GM19238 (cell line): ENCODE measurements around the gene MAPK8IP1.
"Not testable (repeated sequence)": the region's sequence is repeated elsewhere in the genome, so short reads cannot be mapped to it uniquely, and the experiment has no call there.

Experiments
- DNase-seq: peaks from one replicate; pipeline ENCODE4 v3.0.0; 2011; ENCODE audit warnings: low spot score; ENCODE audit not compliant: insufficient read length

Gene MAPK8IP1

DNA sequence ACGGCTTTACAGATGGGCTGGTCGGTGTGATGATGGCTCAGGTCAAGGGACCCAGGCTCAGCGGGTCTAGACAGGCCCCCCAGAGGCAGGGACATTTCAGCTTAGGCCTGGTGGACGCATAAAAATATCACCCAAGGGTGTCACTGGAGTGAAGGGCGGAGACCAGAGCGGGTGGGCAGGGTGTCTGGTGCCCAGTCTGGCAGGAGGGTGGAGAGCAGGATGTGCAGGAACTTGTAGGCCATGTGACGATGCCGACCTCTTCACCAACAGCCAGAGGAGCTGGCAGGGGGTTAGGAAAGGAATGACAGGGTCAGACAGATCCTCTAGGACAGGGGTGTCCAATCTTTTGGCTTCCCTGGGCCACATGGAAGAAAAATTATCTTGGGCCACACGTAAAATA, 4.5 kb downstream of the MAPK8IP1 start:
- no peak for DNase-seq

DNA sequence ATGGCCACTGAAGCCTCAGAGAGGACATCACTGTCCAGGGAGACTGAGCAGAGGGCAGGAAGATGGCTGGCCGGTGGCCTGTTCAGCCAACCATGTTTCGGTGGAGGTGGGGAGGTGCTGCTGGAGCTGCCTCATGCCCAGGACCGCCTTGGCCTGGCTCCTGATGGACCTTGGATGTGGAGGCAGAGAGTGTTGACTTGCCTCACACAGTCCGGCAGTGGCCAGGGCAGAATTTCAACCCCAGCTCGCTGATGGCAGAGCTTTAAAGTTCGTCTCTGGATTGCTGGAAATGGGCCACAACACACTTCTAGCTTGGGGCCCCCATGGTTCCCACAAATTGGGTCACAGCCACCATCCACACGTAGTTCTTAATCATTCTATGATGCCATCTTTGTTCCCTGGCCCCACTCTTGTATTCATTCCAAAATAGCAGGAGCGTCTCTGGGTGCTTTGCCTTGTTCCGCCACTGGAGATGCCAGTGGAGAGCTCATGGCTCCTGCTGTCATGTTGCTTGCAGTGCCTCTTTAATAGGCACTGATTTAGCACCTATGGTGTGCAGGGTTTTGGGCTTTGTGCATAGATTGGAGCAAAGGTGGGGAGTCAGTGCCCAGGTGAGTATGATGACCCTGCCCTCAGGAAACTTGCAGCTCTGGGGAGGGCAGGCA, 5.6 kb downstream of the MAPK8IP1 start:
- DNase-seq = no peak

DNA sequence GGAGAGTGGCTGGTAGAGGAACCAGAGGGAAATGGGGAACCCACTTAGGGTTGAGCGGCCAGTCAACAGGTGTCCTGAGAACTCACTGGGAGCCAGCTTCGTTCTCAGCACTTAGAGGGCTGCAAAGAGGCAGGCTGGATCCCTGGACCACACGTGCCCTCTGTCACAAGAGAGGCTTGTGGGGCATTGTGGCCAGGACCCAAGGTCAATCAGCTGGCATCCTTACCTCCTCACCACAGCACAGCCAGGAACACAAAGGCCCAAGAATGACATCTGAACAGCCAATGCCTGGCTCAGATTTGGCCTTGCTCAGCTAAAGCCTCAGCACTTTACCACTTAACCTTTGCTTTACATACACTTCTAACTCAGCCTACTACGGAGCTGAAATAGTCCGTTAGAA, 7.4 kb downstream of the MAPK8IP1 start:
- no peak for DNase-seq

DNA sequence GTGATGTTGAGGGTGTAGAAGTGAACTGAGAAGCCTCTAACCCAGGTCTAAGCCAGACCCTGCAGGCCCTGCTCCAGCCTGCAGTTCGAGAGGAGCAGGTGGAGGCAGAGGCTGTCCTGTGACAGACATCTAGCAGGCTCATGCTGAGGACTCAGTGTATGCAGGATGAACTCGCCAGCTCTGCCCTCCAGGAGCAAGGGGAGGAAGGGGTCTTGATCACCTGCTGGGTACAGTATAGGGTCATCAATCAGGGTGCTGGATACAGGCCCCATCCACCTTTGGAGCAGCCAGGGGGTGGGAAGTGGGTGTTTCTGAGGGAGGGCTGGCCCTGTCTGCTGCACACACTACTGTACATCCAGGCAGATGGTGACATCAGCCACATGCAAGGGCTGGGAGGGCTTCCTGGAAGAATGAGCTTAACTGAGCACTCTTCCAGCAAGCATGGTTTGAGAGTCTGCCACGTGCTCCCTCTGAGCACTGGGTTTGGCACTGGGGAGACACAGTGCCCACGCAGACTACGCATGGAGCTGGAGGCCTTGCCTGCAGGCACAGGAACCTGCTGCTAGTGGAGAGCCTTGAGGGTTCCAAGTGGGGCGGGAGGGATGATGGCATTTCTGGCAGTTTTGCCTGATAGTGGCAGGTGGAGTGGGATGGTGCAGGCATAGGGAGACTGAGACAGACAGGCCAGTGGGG, 9.2 kb downstream of the MAPK8IP1 start:
- no peak for DNase-seq

DNA sequence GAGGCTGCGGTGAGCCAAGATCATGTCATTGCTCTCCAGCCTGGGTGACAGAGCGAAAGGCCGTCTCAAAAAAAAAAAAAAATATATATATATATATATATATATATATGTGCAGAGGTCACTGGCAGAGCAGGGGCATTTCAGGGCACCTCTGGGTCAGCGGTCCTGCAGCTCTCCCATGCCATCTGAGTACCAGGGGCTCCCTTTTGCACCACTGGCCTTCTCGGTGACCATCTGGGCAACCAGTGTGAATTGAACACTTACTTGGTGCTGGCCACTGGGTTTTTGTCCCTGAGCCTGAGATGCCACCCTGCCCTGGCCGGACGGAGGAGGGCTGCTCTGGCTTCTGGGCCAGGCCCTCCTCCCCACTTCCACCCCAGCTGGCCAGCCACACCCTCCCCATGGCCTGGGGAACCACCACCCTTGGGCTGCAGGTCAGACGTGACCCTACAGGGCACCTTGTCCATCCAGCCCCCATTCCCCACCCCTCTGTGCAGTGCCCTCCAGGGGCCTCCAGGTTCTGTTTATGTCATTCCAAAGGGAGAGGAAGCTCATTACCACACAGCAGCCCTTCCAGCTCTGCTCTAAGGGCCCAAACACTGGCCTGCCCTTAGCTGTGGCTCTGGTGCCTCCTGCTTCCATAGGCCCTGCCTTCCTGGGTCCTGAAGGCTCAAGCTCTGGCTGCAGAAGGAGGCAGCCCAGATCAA, 10.3 kb downstream of the MAPK8IP1 start:
- DNase-seq = no peak

DNA sequence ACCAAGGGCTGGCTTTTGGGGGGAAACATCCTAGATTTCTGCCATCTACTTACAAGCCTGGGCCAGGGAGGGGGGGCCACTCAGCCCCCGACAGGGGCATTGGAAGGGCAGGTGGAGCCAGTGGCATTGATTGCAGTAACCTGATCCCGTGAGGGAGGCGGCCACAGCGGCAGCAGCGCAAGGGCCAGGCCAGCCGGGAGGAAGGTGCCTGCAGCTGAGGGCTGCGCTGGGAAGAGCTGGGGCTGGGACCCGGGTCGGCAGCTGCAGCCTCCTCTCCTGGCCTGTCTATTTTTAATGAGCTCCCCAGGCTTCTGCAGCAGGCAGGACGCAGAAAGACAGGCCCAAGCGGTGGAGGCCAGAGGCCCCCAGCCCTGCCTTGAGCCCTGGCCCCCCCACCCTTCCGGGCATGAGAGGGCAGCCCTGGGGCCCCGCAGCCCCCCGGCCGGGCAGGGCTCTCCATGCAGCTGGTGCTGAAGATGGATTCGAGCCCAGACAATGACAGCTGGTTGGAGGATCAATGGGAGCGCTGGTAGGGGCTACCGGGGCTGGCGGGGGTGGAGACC, 11.1 kb downstream of the MAPK8IP1 start:
- DNase-seq = no peak

DNA sequence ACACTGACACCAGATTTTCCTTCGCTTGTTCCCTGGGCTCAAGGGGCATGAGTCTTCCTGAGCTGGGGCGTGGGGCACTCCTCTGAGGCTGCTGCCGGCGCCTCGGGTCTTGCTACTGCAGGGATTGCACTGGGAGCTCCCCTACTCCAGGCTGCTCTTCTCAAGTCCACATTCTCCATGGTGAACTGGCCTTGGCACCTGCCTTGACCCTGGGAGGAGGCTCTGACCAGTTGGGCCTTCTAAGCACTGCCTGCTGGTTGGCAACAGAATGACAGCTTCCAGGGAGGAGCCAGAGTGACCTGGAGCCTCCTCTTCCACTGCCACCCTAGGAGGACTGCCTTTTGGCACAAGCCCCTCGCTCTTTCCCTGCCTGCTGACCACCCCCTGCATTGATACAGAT, 12.1 kb downstream of the MAPK8IP1 start:
- no peak for DNase-seq

DNA sequence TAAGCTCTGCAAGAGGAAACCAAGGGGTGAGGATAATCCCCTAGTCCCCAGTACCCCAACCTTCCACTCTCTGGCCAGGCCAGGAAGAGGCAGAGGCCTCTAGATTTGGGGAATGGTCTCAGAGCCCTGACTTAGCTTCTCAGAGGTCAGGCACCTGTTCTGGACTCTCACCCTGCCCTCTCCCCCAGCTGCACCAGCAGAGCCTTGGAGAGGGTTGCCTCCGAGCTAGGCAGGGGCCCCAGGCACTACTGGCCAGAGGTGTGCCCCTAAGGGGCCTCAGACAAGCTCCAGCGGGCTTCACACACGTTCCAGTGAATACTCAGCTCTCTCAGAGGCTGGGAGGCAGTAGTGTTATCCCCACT, 13.6 kb downstream of the MAPK8IP1 start:
- DNase-seq = no peak

DNA sequence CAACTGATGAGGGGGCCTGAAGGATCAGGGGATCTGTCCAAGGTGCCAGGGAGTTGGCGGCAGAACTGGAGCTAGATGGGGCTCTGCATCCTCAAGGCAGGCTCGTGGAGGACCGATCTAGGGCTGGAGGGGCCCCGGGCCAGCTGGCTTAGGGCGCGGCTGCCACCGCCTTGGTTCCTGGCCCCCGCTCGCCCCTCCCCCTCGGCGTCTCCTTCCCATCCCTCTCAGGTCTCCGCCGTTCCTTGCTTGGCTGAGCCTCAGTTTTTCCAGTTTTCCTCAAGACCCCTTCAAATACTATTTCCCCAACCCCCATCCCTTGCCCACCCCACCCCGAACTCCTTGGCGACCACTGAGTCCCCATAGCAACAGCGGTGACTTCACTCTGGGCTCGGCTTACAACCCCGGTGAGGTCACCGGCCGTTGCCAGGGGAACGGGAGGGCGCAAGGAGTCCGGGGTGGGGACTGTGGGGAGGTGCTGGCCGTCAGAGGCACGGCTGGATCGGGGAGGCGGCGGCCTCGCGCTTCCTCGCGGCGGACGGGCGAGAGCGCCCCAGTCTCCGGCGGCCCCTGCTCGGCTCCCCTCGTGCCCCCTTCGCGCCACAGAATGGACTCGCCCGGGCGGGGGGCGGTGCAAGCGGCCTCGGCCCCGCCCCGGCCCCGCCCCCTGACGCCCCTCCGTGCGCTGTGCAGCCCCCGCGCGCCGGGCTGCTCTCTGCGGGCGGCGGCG, 14.2 kb downstream of the MAPK8IP1 start:
- DNase-seq = peak; percentile 74

DNA sequence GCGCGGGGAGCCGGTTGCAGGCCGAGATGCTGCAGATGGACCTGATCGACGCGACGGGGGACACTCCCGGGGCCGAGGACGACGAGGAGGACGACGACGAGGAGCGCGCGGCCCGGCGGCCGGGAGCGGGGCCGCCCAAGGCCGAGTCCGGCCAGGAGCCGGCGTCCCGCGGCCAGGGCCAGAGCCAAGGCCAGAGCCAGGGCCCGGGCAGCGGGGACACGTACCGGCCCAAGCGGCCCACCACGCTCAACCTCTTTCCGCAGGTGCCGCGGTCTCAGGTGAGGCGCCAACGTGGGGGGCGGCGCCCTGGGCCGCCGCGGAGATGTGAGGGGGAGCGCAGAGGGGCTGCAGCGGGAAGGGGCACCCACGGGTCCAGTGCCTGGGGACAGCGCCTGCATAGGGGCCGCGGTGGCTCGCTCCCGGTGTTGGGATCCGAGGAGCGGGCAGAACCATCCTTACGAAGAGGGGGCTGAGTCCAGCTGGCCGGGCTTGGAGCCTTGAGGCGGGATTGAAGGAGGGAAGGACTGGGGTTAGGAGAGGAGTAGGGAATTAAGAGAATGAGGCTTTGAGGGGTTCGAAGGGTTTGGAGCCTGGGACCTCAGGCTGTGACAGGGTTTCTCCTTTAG, 14.8 kb downstream of the MAPK8IP1 start:
- DNase-seq = not testable (repeated sequence)

DNA sequence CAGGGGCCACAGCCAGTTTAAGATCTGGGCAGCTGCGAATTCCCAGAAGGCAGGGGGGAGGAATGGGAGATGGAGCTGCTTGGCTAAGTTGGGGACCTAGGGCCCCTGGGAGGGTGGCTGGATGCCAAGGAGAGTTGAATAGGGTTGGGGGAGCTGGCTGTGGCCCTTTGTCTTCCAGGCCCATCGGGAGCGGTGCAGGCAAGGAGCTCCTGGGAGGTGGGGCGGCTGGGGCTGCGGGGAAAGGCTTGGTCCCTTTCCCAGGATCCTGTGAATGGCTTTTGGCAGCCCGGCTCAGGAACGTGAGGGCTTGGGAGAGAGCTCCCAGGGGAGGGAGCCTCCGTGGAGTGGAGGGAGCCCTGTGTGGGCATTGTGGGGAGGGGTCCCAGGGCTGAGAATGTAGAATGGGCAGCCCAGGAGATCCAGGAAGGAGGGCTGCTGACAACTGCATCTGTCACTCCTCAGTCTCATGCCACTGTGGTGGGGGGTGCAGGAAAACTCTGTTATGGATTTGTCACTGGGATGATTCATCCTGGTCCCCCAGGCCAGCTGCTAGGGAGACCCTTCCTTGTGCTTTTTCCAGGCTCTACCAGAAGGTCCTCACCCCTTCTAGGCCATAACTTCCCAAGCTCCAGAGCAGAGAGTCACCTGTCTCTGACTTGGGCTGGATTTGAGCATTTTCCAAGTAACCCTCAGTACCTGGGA, 15.6 kb downstream of the MAPK8IP1 start:
- no peak for DNase-seq

DNA sequence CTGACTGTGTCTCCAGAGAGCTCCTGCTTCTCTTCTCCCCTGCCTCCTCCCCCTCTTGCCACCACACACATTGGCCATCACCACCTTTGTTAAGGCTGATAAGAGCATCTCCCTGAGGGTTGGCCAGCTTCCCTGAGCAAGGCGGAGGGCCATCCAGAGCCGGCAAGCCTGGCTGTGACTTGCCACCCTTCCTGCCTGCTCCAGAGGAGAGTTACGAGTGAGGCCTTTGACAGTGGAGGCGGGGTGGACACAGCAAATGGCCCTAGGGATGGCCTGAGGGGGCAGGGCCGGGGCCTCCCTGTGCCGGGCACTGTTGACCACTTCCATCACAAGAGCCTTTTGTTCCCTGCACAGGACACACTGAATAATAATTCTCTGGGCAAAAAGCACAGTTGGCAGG, 16.2 kb downstream of the MAPK8IP1 start:
- DNase-seq = no peak

DNA sequence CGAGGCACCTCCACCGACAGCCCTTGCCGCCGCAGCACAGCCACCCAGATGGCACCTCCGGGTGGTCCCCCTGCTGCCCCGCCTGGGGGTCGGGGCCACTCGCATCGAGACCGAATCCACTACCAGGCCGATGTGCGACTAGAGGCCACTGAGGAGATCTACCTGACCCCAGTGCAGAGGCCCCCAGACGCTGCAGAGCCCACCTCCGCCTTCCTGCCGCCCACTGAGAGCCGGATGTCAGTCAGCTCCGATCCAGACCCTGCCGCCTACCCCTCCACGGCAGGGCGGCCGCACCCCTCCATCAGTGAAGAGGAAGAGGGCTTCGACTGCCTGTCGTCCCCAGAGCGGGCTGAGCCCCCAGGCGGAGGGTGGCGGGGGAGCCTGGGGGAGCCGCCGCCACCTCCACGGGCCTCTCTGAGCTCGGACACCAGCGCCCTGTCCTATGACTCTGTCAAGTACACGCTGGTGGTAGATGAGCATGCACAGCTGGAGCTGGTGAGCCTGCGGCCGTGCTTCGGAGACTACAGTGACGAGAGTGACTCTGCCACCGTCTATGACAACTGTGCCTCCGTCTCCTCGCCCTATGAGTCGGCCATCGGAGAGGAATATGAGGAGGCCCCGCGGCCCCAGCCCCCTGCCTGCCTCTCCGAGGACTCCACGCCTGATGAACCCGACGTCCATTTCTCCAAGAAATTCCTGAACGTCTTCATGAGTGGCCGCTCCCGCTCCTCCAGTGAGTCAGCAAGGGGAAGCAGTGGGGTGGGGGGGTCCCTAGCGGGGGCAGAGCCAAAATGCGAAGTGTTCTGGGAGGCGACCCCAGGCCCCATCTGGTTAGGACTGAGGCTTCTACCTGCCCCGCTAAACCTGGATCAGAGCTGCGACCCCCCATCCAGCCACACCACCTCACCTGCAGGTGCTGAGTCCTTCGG, 17.3 kb downstream of the MAPK8IP1 start:
- DNase-seq = no peak

DNA sequence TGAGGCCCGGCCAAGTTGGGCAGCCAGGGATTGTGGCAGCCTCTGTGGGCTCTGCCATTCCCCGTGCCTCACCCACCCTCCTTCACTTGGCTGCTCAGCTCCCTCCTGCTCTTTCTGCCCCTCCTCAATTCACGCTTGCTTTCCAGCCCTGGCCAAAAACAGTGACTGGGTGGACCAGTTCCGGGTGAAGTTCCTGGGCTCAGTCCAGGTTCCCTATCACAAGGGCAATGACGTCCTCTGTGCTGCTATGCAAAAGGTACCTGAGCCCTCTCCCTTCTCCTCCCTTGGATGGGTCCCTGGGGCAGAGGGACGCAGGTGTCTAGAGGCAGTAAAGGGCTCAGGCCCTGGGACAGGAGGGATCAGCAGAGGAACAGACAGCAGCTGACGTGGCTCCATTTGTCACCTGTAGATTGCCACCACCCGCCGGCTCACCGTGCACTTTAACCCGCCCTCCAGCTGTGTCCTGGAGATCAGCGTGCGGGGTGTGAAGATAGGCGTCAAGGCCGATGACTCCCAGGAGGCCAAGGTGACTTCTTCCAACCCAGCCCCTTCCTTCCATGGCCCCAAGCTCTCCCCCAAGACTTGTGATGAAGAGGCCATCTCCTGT, 19.0 kb downstream of the MAPK8IP1 start:
- DNase-seq = no peak

DNA sequence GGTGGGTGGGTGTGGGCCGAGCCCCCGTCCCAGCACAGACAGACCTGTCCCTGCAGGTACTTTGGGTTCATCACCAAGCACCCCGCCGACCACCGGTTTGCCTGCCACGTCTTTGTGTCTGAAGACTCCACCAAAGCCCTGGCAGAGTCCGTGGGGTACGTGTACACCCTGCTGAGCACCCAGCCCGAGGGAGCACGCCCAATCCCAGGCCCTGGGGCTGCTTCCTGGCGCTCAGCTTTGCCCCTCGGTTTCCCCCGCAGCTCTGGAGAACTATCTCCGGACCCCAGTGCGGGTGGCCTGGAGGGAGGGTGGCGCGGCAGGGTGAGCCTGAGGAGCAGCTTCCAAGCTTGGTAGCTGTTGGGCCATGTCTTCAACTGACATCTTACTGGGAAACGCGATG, 19.6 kb downstream of the MAPK8IP1 start:
- no peak for DNase-seq

DNA sequence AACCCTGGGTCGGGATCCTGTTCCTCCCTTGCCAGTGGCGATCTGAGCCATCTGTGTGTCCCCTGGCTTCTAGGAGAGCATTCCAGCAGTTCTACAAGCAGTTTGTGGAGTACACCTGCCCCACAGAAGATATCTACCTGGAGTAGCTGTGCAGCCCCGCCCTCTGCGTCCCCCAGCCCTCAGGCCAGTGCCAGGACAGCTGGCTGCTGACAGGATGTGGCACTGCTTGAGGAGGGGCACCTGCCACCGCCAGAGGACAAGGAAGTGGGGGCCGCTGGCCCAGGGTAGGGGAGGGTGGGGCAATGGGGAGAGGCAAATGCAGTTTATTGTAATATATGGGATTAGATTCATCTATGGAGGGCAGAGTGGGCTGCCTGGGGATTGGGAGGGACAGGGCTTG, 20.1 kb downstream of the MAPK8IP1 start:
- not testable (repeated sequence) for DNase-seq

DNA sequence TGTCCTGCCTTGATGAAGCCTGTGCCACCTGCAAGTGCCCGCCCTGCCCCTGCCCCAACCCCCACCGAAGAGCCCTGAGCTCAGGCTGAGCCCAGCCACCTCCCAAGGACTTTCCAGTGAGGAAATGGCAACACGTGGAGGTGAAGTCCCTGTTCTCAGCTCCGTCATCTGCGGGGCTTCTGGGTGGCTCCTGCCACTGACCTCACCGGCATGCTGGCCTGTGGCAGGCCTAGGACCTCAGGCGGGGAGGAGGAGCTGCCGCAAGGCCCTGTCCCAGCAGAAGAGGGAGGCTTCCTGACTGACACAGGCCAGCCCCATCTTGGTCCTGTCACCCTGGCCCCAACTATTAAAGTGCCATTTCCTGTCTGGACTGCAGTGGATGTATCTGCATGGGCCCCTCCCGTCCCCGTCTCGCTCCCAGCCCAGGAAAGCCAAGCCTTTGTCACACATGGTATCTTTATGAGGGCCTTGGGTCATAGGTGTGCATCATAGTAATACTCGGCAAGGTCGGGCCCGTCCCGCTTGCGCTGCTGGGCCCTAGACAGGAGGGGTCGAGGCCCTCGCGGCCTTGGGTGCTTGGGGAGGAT, 20.7 kb downstream of the MAPK8IP1 start:
- DNase-seq = no peak

DNA sequence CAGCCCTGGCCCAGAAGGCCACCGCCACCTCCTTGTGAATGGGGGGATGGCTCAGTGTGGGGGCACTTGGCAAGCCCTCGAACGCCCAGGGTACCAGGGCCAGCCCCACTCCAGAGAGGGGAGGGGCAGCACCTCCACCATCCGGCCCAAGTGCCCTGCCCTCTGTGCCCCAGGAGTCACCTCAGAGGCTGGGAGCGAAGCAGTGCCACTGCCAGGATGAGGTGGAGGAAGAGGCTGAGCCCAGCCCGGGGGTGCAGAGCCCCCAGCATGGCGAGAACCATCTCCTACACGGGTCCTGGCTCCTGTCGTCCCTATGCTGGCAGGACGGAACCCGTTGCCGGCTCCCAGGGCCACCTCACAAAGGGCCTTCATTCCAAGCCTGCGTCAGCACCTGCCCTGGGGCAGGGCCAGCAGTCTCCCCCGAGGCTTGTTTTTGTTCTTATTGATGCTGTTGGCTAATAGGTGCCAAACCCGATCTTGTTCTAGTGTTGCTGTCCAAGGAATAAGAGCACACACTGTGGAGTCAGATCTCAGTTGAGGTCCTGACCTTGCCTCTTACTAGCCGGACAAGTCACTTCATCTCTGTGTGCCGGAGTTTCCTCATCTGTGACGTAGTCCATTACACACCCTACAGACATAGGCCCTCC, 21.6 kb downstream of the MAPK8IP1 start, which contains the start of gene FREY1:
Gene FREY1 (minus strand): TSS at position 307 of the 647 bp plus-strand sequence. CDS start 26 bp downstream, at position 281.
- no peak for DNase-seq
